K562 (cell line): Measurements from ENCODE around the gene KCNAB2. TPM values are rescaled to one million over a fixed set of nuclear protein-coding genes. Genes with fewer than 3 reads are reported as not detected.

ENCODE experiments used
- ATAC-seq: fragments of 200-7000 bp; cut with Tn5 transposase; 3 replicates; pipeline ENCODE4 v1.9.1; 2020; ENCODE audit warnings: moderate library complexity
- BruUV-seq: library from RNA; stranded (reverse); fragments of 400-500 nt; replicated peaks from 2 replicates; lab custom pipeline; 2021; lab: Mats Ljungman, UMichigan
- CTCF ChIA-PET: fragments of 300-600 bp; formaldehyde crosslinking; extraction: SDS; loops from one replicate; lab custom pipeline; 2021; ENCODE audit warnings: low intra/inter-chr PET ratio; lab: Yijun Ruan, JAX
- POLR2A ChIA-PET: fragments of 300-600, 350-650 bp; sonication (Branson Sonifier 250); formaldehyde crosslinking; extraction: SDS; loops from one replicate; lab custom pipeline; 2021; ENCODE audit warnings: antibody characterized with exemption, inconsistent platforms; lab: Yijun Ruan, JAX
- DNase-seq, 4 experiments: peaks; one replicate each; pipeline versions ENCODE4 v3.0.0 to v3.0.0-alpha.2; 2011 to 2018; ENCODE audit warnings: low spot score in 3 of 4, mixed read lengths in 3 of 4; ENCODE audit errors: extremely low read depth in 1 of 4
- FAIRE-seq: peaks from 2 replicates; lab custom pipeline; 2011; peaks lifted over from hg19 to GRCh38; lab: Jason Lieb, UNC
- H2AFZ ChIP-seq: 2 replicates; pipeline ENCODE4 v1.6.0; 2011; ENCODE audit warnings: low read depth, low read length, control low read depth, inconsistent platforms
- H3K27ac ChIP-seq: fragments of 200-600 bp; 3 replicates; pipeline ENCODE4 v1.8.0; 2011; ENCODE audit warnings: low read depth, mild to moderate bottlenecking, control low read depth, inconsistent platforms, low read length, moderate library complexity, mixed read lengths; ENCODE audit errors: extremely low read depth
- H3K27me3 ChIP-seq, 2 experiments: fragments of 300-600 bp in 1 of 2; 2 replicates in 1 of 2; 3 replicates in 1 of 2; pipeline versions ENCODE4 v1.6.0 to v1.8.0; 2011; ENCODE audit warnings: inconsistent platforms in 2 of 2, low read length in 2 of 2, mild to moderate bottlenecking in 1 of 2, mixed read lengths in 1 of 2, moderate library complexity in 1 of 2; ENCODE audit not compliant: control insufficient read depth in 2 of 2, insufficient read depth in 2 of 2
- H3K36me3 ChIP-seq: fragments of 300-600 bp; 3 replicates; pipeline ENCODE4 v1.8.0; 2011; ENCODE audit warnings: mild to moderate bottlenecking, low read length, inconsistent platforms; ENCODE audit not compliant: control insufficient read depth, insufficient read depth
- H3K4me1 ChIP-seq, 2 experiments: fragments of 200-600 bp in 1 of 2; replicated peaks in 1 of 2; 2 replicates in 1 of 2; 3 replicates in 1 of 2; pipeline versions ENCODE4 v1.5.1 to v1.8.0; 2011; ENCODE audit warnings: inconsistent platforms in 2 of 2, low read length in 2 of 2, mild to moderate bottlenecking in 1 of 2, mixed read lengths in 1 of 2, moderate library complexity in 1 of 2; ENCODE audit not compliant: control insufficient read depth in 2 of 2, insufficient read depth in 2 of 2
- H3K4me2 ChIP-seq: 2 replicates; pipeline ENCODE4 v1.6.1; 2011; ENCODE audit warnings: low read length, control low read depth, inconsistent platforms, mixed read lengths; ENCODE audit not compliant: insufficient read depth
- H3K4me3 ChIP-seq: fragments of 200-600 bp; sonication (generic), shearing (Covaris generic); 2 replicates; pipeline ENCODE4 v1.5.1; 2016; ENCODE audit warnings: control low read depth, inconsistent platforms
- H3K79me2 ChIP-seq: fragments of 200-600 bp; 3 replicates; pipeline ENCODE4 v1.8.0; 2011; ENCODE audit warnings: low read length, inconsistent platforms; ENCODE audit not compliant: control insufficient read depth, insufficient read depth
- H3K9ac ChIP-seq, 2 experiments: 2 replicates each; pipeline versions ENCODE4 v1.6.0 to v1.6.1; 2011; ENCODE audit warnings: low read depth in 2 of 2, low read length in 2 of 2, control low read depth in 1 of 2, inconsistent platforms in 1 of 2, mild to moderate bottlenecking in 1 of 2, mixed read lengths in 1 of 2; ENCODE audit not compliant: insufficient read depth in 1 of 2
- H3K9me1 ChIP-seq: one replicate; pipeline ENCODE4 v1.6.0; 2011; ENCODE audit warnings: inconsistent platforms, mild to moderate bottlenecking, low read length, moderate library complexity; ENCODE audit not compliant: control insufficient read depth, insufficient read depth
- H3K9me3 ChIP-seq: replicated peaks from 2 replicates; pipeline ENCODE4 v1.5.1; 2011; ENCODE audit warnings: low read depth, low read length, inconsistent platforms; ENCODE audit not compliant: control insufficient read depth, insufficient read depth
- H4K20me1 ChIP-seq: replicated peaks from 2 replicates; pipeline ENCODE4 v1.6.1; 2011; ENCODE audit warnings: low read length, inconsistent platforms, mixed read lengths; ENCODE audit not compliant: control insufficient read depth, insufficient read depth
- ETS1 ChIP-seq: conservative IDR thresholded peaks from 2 replicates; pipeline ENCODE4 v1.6.1; 2011; ENCODE audit warnings: low read depth, mild to moderate bottlenecking, low read length; ENCODE audit not compliant: control insufficient read depth
- IFI16 ChIP-seq: fragments of 250-450 bp; sonication (Bioruptor Pico); IDR thresholded peaks from 2 replicates; pipeline ENCODE4 v2.1.2; 2022; ENCODE audit warnings: mild to moderate bottlenecking, inconsistent platforms
- KHSRP ChIP-seq: fragments of 450-650 bp; IDR thresholded peaks from 2 replicates; pipeline ENCODE4 v1.6.1; 2017
- SUPT5H ChIP-seq: fragments of 450-650 bp; IDR thresholded peaks from 2 replicates; pipeline ENCODE4 v1.6.1; 2016
- ZFP36 ChIP-seq: fragments of 150-350 bp; IDR thresholded peaks from 2 replicates; pipeline ENCODE4 v1.6.1; 2018; ENCODE audit warnings: low read length, low read depth; ENCODE audit not compliant: partially characterized antibody
- ZNF232 ChIP-seq: sonication (generic); formaldehyde crosslinking; IDR thresholded peaks from 2 replicates; pipeline ENCODE4 v1.8.0; 2022; ENCODE audit warnings: mild to moderate bottlenecking, missing genetic modification reagents
- ZNF263 ChIP-seq: sonication (generic); formaldehyde crosslinking; IDR thresholded peaks from 2 replicates; pipeline ENCODE4 v1.8.0; 2022; ENCODE audit warnings: mild to moderate bottlenecking, missing genetic modification reagents, borderline replicate concordance
- ZNF717 ChIP-seq: fragments of 250-450 bp; sonication (Bioruptor Pico); IDR thresholded peaks from 2 replicates; pipeline ENCODE4 v1.5.0; 2021
- WGBS: fragments of 100-300 bp; shearing (Covaris generic); methylation state at CpG from one replicate; pipeline ENCODE4 v1.1.6; 2016; ENCODE audit warnings: low coverage, mixed read lengths; ENCODE audit not compliant: insufficient coverage; ENCODE audit errors: missing lambda C conversion rate; 5-methylcytosine and 5-hydroxymethylcytosine counted together
- in situ Hi-C: fragments of 300-500 bp; cut with MboI; formaldehyde crosslinking; loops from 4 replicates; pipeline ENCODE4 v1.15.0; 2018; ENCODE audit warnings: inconsistent platforms, mixed read lengths
- intact Hi-C: fragments of 100-400 bp; cut with micrococcal nuclease; formaldehyde crosslinking; loops from 2 replicates; pipeline ENCODE4 v1.14.2; 2022
- polyA plus RNA-seq, 8 experiments: library from polyadenylated mRNA; depleted of rRNA in 4 of 8; stranded (reverse) in 5 of 8; unstranded in 3 of 8; fragments of >200 nt; fragmentation: Nextera tagmentation in 2 of 8; fragmentation: Illumina TruSeq in 1 of 8; extraction: Ambion mirVana in 2 of 8; extraction: Trizol in 1 of 8; gene quantifications; 2 replicates each; pipeline versions ENCODE4 v1.2.1 to v1.2.3, GENCODE V29; 2011 to 2014; ENCODE audit warnings: inconsistent platforms in 1 of 8, missing spikeins in 1 of 8
- total RNA-seq, 7 experiments: library from RNA; depleted of rRNA in 6 of 7; stranded (reverse); fragments of >200 nt in 6 of 7; fragmentation: Illumina TruSeq in 2 of 7; extraction: Trizol in 2 of 7; gene quantifications; 2 replicates each; pipeline versions ENCODE4 v1.2.1 to v1.2.3, GENCODE V29; 2011 to 2021; ENCODE audit warnings: low replicate concordance in 1 of 7

The KCNAB2 gene
- total and polyA plus RNA-seq, 9 of the 15 experiments (the other 6 are each of a cell fraction or from before 2014, with no cell fraction given): 1.8 to 15.8 (median 7.1) TPM

GRCh38 chr1:6142036-6142621, 96.4 kb downstream of the KCNAB2 start:
- in situ Hi-C loops: no loop called here
- ATAC-seq: no peak
- BruUV-seq: no TSS peak
- DNase-seq: no peak
- Histone ChIP-seq H3K4me3 (no peak overlapping the region), H3K27me3 (peaks cover 64 to 89% of the 10 kb centered on the region in 2 experiments), H3K36me3 (no peaks in the 10 kb centered on the region), H3K9ac (peak overlapping the region in 1 of 2 experiments; percentile 67; a peak in 1 of 4 replicates), H2AFZ (no peak overlapping the region), H3K9me1 (no peaks in the 10 kb centered on the region), H3K4me2 (no peak overlapping the region), H3K27ac (no peak overlapping the region), H3K9me3 (no peaks in the 10 kb centered on the region), H4K20me1 (peaks cover 42% of the 10 kb centered on the region), H3K79me2 (no peaks in the 10 kb centered on the region), H3K4me1 (peaks cover 0 to 18% of the 10 kb centered on the region in 2 experiments; a peak in 1 of 5 replicates)
- ChIA-PET POLR2A (no interaction called here), CTCF (no interaction called here)
- TF ChIP-seq ZNF717 (CRISPR knock-in tag): no peak
- TF ChIP-seq SUPT5H: no peak
- no peak for FAIRE-seq
- 9% methylated on average over 30 of the region's 33 CpGs for WGBS
- intact Hi-C loops: no loop called here

GRCh38 chr1:6142734-6143133, 97.0 kb downstream of the KCNAB2 start:
- TF ChIP-seq ZNF263 (CRISPR knock-in tag) (peak; percentile 74), ZFP36 (peak; percentile 48), KHSRP (no peak), ETS1 (no peak), IFI16 (CRISPR knock-in tag) (no peak), ZNF232 (CRISPR knock-in tag) (no peak)
- BruUV-seq: no TSS peak
- Histone ChIP-seq H3K9me3 (no peaks in the 10 kb centered on the region), H3K4me2 (no peak overlapping the region), H3K4me3 (no peak overlapping the region), H3K36me3 (no peaks in the 10 kb centered on the region), H3K9ac (no peak overlapping the region), H3K27me3 (peaks cover 63 to 89% of the 10 kb centered on the region in 2 experiments), H3K9me1 (no peaks in the 10 kb centered on the region), H3K79me2 (no peaks in the 10 kb centered on the region), H3K27ac (no peak overlapping the region), H3K4me1 (peaks cover 0 to 18% of the 10 kb centered on the region in 2 experiments; a peak in 1 of 5 replicates), H4K20me1 (peaks cover 48% of the 10 kb centered on the region), H2AFZ (no peak overlapping the region)
- WGBS: 6% methylated on average over 4 of the region's 4 CpGs
- in situ Hi-C loops (no loop called here), intact Hi-C loops (no loop called here)
- FAIRE-seq: no peak
- DNase-seq: no peak
- CTCF ChIA-PET: no interaction called here
- ATAC-seq: no peak
- POLR2A ChIA-PET: no interaction called here
